Pancreas (tissue), 10 donors: ENCODE data around the gene MCM8. TPM values are rescaled to one million over a fixed set of nuclear protein-coding genes. Genes with fewer than 3 reads are reported as not detected.

Experiments
- ATAC-seq, 4 donors: fragments of 200-7000 bp; cut with Tn5 transposase; one replicate each; pipeline versions ENCODE4 v1.8.0 to v1.9.1; 2020; ENCODE audit warnings: mild to moderate bottlenecking in 4 of 4, moderate library complexity in 4 of 4
- DNase-seq, 6 donors: peaks; one replicate each; pipeline ENCODE4 v3.0.0-alpha.2; 2020
- FAIRE-seq: peaks from 2 replicates; lab custom pipeline; 2012; peaks lifted over from hg19 to GRCh38; lab: Jason Lieb, UNC
- H3K27ac ChIP-seq, 4 donors: fragments of 200-600 bp; sonication (generic); 1 replicate in 3 of 4; 2 replicates in 1 of 4; pipeline versions ENCODE4 v1.5.0 to v1.8.0; 2020
- H3K27me3 ChIP-seq, 4 donors: fragments of 200-600 bp; one replicate each; pipeline ENCODE4 v1.8.0; 2021
- H3K36me3 ChIP-seq, 3 donors: fragments of 200-600 bp; sonication (generic) in 1 of 3; one replicate each; pipeline versions ENCODE4 v1.5.0 to v1.8.0; 2020 to 2021
- H3K4me1 ChIP-seq, 3 donors: fragments of 200-600 bp; one replicate each; pipeline ENCODE4 v1.8.0; 2021
- H3K4me3 ChIP-seq, 4 donors: fragments of 200-600 bp; sonication (generic) in 2 of 4; one replicate each; pipeline versions ENCODE4 v1.5.0 to v1.8.0; 2020 to 2021
- H3K9me3 ChIP-seq, 4 donors: fragments of 200-600 bp; one replicate each; pipeline ENCODE4 v1.8.0; 2021
- WGBS, 2 donors: extraction: QIAGEN DNeasy Blood & Tissue Kit; methylation state at CpG; one replicate each; pipeline ENCODE4 v1.1.7; 2013; 5-methylcytosine and 5-hydroxymethylcytosine counted together
- intact Hi-C, 3 donors: fragments of 100-400 bp; cut with DNase I; formaldehyde crosslinking; loops; one replicate each; pipeline versions ENCODE4 v1.11.1 to v1.14.2; 2022
- polyA plus RNA-seq, 2 donors: library from polyadenylated mRNA; stranded (reverse); fragments of 200-250 nt; gene quantifications; one replicate each; pipeline ENCODE4 v1.2.3, GENCODE V29; 2013
- total RNA-seq, 6 donors: library from RNA; stranded (reverse); fragmentation: NEBNext Ultra II Directional in 4 of 6; extraction: Animal tissue kit (Norgen Biotek cat#: 25700) in 4 of 6; gene quantifications; one replicate each; pipeline versions ENCODE4 v1.2.1 to v1.2.4, GENCODE V29; 2021 to 2023
- TF ChIP-seq, protein P1 (sequence below), 4 donors: fragments of 200-600 bp; sonication (generic) in 3 of 4; IDR thresholded peaks; one replicate each; pipeline versions ENCODE4 v1.5.0 to v1.8.0; 2021; ENCODE audit warnings: antibody characterized with exemption in 4 of 4
- donor health status: healthy with polysubstance abuse.
- donor health status: DM: no; HTN: no; CAD: no; lungs with moderate emphysema.
- donor health status: DM: no; HTN: no; CAD: no.
- donor health status: control.
- donor health status: control.
- donor health status: Bipolar disorder and iron deficiency.
- donor health status: DM: yes; HTN: yes; CAD: no.
- donor health status: DM: no; HTN: no; CAD: no.
- donor health status: DM: no; HTN: no; CAD: no.
- donor health status: DM: yes; HTN: yes; CAD: no.

The MCM8 gene
- total and polyA plus RNA-seq, 8 donors = 1.3 to 3.2 (median 2.3) TPM

- TF ChIP-seq, protein P1, sequence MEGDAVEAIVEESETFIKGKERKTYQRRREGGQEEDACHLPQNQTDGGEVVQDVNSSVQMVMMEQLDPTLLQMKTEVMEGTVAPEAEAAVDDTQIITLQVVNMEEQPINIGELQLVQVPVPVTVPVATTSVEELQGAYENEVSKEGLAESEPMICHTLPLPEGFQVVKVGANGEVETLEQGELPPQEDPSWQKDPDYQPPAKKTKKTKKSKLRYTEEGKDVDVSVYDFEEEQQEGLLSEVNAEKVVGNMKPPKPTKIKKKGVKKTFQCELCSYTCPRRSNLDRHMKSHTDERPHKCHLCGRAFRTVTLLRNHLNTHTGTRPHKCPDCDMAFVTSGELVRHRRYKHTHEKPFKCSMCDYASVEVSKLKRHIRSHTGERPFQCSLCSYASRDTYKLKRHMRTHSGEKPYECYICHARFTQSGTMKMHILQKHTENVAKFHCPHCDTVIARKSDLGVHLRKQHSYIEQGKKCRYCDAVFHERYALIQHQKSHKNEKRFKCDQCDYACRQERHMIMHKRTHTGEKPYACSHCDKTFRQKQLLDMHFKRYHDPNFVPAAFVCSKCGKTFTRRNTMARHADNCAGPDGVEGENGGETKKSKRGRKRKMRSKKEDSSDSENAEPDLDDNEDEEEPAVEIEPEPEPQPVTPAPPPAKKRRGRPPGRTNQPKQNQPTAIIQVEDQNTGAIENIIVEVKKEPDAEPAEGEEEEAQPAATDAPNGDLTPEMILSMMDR (IDR thresholded peaks at IDR 0.05) = no peak
- no peak for FAIRE-seq
- Histone ChIP-seq H3K4me1 (no peaks in the 10 kb centered on the region), H3K36me3 (peaks cover 0 to 22% (median 5%) of the 10 kb centered on the region in 3 donors), H3K27ac (no peak overlapping the region), H3K27me3 (no peaks in the 10 kb centered on the region), H3K4me3 (no peak overlapping the region), H3K9me3 (no peaks in the 10 kb centered on the region)
- ATAC-seq = no peak
- no peak for DNase-seq
- intact Hi-C loops = no loop called here
- 78 to 84% methylated on average over 3 of the region's 3 CpGs for WGBS, 2 donors
These were observed 63.6 kb downstream of the MCM8 start for GRCh38 chr20:6014017-6014416.

GRCh38 chr20:6014957-6015356 is 64.5 kb downstream of the MCM8 start:
- DNase-seq (no peak), FAIRE-seq (no peak), ATAC-seq (no peak)
- Histone ChIP-seq H3K36me3 (peaks cover 0 to 22% (median 5%) of the 10 kb centered on the region in 3 donors), H3K27me3 (no peaks in the 10 kb centered on the region), H3K9me3 (no peaks in the 10 kb centered on the region), H3K27ac (no peak overlapping the region), H3K4me1 (no peaks in the 10 kb centered on the region), H3K4me3 (no peak overlapping the region)
- TF ChIP-seq, protein P1 (IDR thresholded peaks at IDR 0.05) = no peak
- intact Hi-C loops = no loop called here
- WGBS, 2 donors = 87 to 90% methylated on average over 4 of the region's 4 CpGs

GRCh38 chr20:6017467-6017866 is 67.0 kb downstream of the MCM8 start:
- no peaks in the 10 kb centered on the region for H3K9me3 ChIP-seq
- DNase-seq (no peak), ATAC-seq (no peak), FAIRE-seq (no peak)
- no peak overlapping the region for H3K4me3 ChIP-seq
- intact Hi-C loops = no loop called here
- TF ChIP-seq, protein P1 (IDR thresholded peaks at IDR 0.05) = no peak
- H3K27me3 ChIP-seq = no peaks in the 10 kb centered on the region
- no peak overlapping the region for H3K27ac ChIP-seq
- peaks cover 0 to 5% (median 5%) of the 10 kb centered on the region in 3 donors for H3K36me3 ChIP-seq
- no peaks in the 10 kb centered on the region for H3K4me1 ChIP-seq

GRCh38 chr20:6017880-6018279 is 67.4 kb downstream of the MCM8 start:
- intact Hi-C loops = no loop called here
- FAIRE-seq = no peak
- WGBS, 2 donors = 96% methylated on average over 7 of the region's 7 CpGs
- Histone ChIP-seq H3K27ac (no peak overlapping the region), H3K9me3 (no peaks in the 10 kb centered on the region), H3K4me1 (no peaks in the 10 kb centered on the region), H3K4me3 (no peak overlapping the region), H3K27me3 (no peaks in the 10 kb centered on the region), H3K36me3 (peaks cover 0 to 5% (median 5%) of the 10 kb centered on the region in 3 donors)
- DNase-seq = no peak
- TF ChIP-seq, protein P1 (IDR thresholded peaks at IDR 0.05) = no peak
- ATAC-seq = no peak

DNA sequence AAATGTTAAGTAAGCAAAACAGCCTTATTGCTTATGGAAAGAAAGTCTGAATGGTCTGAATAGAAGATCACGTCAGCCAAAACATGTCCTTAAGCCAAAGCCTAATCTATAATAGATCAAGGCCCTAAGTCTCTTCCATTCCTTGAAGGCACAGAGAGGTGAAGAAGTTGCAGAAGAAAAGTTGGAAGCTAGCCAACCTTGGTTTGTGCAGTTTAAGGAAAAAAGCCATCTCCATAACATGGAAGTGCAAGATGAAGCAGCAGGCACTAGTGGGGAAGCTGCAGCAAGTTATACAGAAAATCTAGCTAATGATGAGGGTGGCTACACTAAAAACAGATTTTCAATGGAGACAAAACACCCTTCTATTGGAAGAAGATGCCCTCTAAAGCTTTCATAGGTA is 74.3 kb downstream of the MCM8 start:
- Histone ChIP-seq H3K4me3 (no peak overlapping the region), H3K4me1 (peaks cover 0 to 5% (median 5%) of the 10 kb centered on the region in 3 donors), H3K27me3 (no peaks in the 10 kb centered on the region), H3K27ac (no peak overlapping the region), H3K9me3 (peaks cover 0 to 6% (median 0%) of the 10 kb centered on the region in 4 donors), H3K36me3 (peaks cover 0 to 10% (median 6%) of the 10 kb centered on the region in 3 donors)
- ATAC-seq (no peak), FAIRE-seq (no peak), DNase-seq (no peak)
- WGBS, 2 donors = 98 to 100% methylated on average over 1 of the region's 1 CpG
- TF ChIP-seq, protein P1 (IDR thresholded peaks at IDR 0.05) = no peak
- intact Hi-C loops = no loop called here
